ENCODE measurements around the gene ITPRIPL2. TPM values are rescaled to one million over a fixed set of nuclear protein-coding genes. Genes with fewer than 3 reads are reported as not detected.

The ITPRIPL2 gene
- total and polyA plus RNA-seq, 2 of the 4 experiments (the other 2 are of a cell fraction) = 9.2 to 11.1 TPM

DNA sequence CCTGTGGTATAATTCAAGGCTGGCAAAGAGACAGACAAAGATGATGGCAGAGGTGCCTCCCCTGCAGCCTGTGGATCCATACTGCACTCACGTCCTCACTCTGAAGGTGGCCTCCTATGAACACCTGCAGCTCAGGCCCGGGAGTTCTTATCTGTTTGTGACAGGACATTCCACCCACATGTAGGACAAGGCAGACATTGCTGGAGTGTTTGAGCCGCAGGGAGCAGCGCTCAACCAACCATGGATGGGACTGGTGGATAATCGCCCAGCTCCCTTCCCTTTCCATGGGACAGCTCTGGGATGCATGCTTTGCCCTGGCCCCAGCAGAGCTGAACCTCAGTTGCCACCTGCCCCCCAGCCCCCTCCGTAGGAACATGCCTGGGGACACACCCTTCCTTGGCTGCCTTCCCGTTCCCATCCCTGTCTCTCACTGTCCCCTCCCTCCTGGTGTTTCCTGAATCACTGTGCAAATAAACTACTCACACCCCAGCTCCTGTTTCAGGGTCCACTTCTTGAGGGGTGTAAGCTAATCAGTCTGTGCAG, 22.2 kb downstream of the ITPRIPL2 start:
- 0 out of 3 replicates have a peak overlapping the region, but pooled peaks have one; percentile 27 for H2BK15ac ChIP-seq (ENCODE audit: low read depth, low read length)
- H3K27ac ChIP-seq (ENCODE audit: insufficient read depth, low read length) = no peak overlapping the region
- no peak overlapping the region for H3K9ac ChIP-seq (ENCODE audit: low read depth, low read length)
- ATAC-seq (ENCODE audit: low read depth) (no peak), DNase-seq (peak; percentile 50)
- no TSS peak for BruUV-seq (replicated peaks)
- H3K27me3 ChIP-seq (ENCODE audit: control insufficient read depth, insufficient read depth, low read length) = no peaks in the 10 kb centered on the region
- H4K20me1 ChIP-seq (ENCODE audit: insufficient read depth, low read length) = no peaks in the 10 kb centered on the region
- no peak for TF ChIP-seq POLR2A (IDR thresholded peaks at IDR 0.05; ENCODE audit: low read depth, low read length)
- no peak for TF ChIP-seq CEBPB (IDR thresholded peaks at IDR 0.05; ENCODE audit: low read depth, low read length)
- no peak for TF ChIP-seq MAFK (IDR thresholded peaks at IDR 0.05; ENCODE audit: low read depth, low read length)
- 0 out of 2 replicates have a peak overlapping the region, but pooled peaks have one; percentile 46 for H3K14ac ChIP-seq (replicated peaks; ENCODE audit: low read depth, low read length)
- H2AK5ac ChIP-seq (ENCODE audit: low read depth, low read length) = peak overlapping the region; percentile 90
- intact Hi-C loops (cut with micrococcal nuclease) = no loop called here
- H2BK5ac ChIP-seq (ENCODE audit: low read depth, low read length, poor library complexity, severe bottlenecking) = no peak overlapping the region
- ChIA-PET CTCF (interaction anchor here (0.5 kb wide), 1 partner anchor 17 kb away, joined by 4 read pairs; no protein-coding TSS in a partner anchor), POLR2A (ENCODE audit: unreplicated experiment) (no interaction called here)
- peaks cover 0 to 12% of the 10 kb centered on the region in 2 experiments; a peak in 2 of 4 replicates for H3K79me1 ChIP-seq (ENCODE audit: low read depth in 1 of 2, low read length in 2 of 2)
- no peaks in the 10 kb centered on the region for H3K36me3 ChIP-seq (ENCODE audit: control insufficient read depth, insufficient read depth, low read length)
- peak overlapping the region; percentile 32; the same call in 1 of the 2 replicates for H2BK120ac ChIP-seq (ENCODE audit: low read depth, low read length)
- no peak overlapping the region for H3K4me3 ChIP-seq (ENCODE audit: insufficient read depth, low read depth, low read length)
- no peak overlapping the region for H3K4me2 ChIP-seq (ENCODE audit: low read depth, low read length)
- H3K4ac ChIP-seq (ENCODE audit: low read depth, low read length) = peak overlapping the region; percentile 67
- peak overlapping the region; percentile 57 for H2BK20ac ChIP-seq (ENCODE audit: low read depth, low read length)
- 72% methylated on average over 3 of the region's 7 CpGs; no CpG with 5 or more reads in 1 of the 2 experiments for WGBS, 2 experiments (ENCODE audit: extremely low coverage in 2 of 2, insufficient read length in 1 of 2)
- H4K5ac ChIP-seq (ENCODE audit: low read depth, low read length) = no peak overlapping the region
- no peaks in the 10 kb centered on the region for H3K9me3 ChIP-seq (ENCODE audit: control insufficient read depth, insufficient read depth, low read length)
- dilution Hi-C loops (cut with HindIII; ENCODE audit: low sequenced_read_pairs, unreplicated experiment) = no loop called here
- peaks cover 37% of the 10 kb centered on the region for H3K4me1 ChIP-seq (ENCODE audit: control insufficient read depth, insufficient read depth, low read length)
- no peak overlapping the region for H3K23ac ChIP-seq (ENCODE audit: low read depth, low read length)
- no peak overlapping the region for H4K91ac ChIP-seq (ENCODE audit: insufficient read depth, low read depth, low read length)
- no peak overlapping the region for H3K18ac ChIP-seq (ENCODE audit: low read depth, low read length)
- in situ Hi-C loops (cut with MboI; ENCODE audit: low sequenced_read_pairs) = no loop called here
- no peak overlapping the region for H2AK9ac ChIP-seq (replicated peaks; ENCODE audit: low read depth, low read length, poor library complexity)
- no peak overlapping the region; a peak in 1 of 4 replicates for H4K8ac ChIP-seq (ENCODE audit: low read depth in 2 of 2, low read length in 2 of 2)
- H2AFZ ChIP-seq (replicated peaks; ENCODE audit: low read length, poor library complexity) = peak overlapping the region; percentile 61
- H3K56ac ChIP-seq (ENCODE audit: extremely low read depth, insufficient read depth, low read length) = no peak overlapping the region
- peaks cover 22% of the 10 kb centered on the region for H3K9me1 ChIP-seq (ENCODE audit: insufficient read depth, low read length)
